Smooth muscle cell (in vitro differentiated cells): Measurements from ENCODE around the gene ARHGAP33. TPM values are rescaled to one million over a fixed set of nuclear protein-coding genes. Genes with fewer than 3 reads are reported as not detected.

ENCODE experiments used
- DNase-seq: peaks from one replicate; lab custom pipeline; 2025; ENCODE audit not compliant: unreplicated experiment; lab: John Stamatoyannopoulos, UW
- H2AFZ ChIP-seq: fragments of 200-600 bp; sonication (generic); 2 replicates; pipeline ENCODE4 v1.6.0; 2016; ENCODE audit warnings: antibody characterized with exemption, low read depth, mild to moderate bottlenecking
- H3F3A ChIP-seq: fragments of 200-600 bp; sonication (generic); 2 replicates; pipeline ENCODE4 v1.6.0; 2017; ENCODE audit warnings: antibody characterized with exemption, low read depth
- H3K27ac ChIP-seq: fragments of 200-600 bp; sonication (generic); 2 replicates; pipeline ENCODE4 v1.5.1; 2016; ENCODE audit warnings: low read depth, mild to moderate bottlenecking
- H3K27me3 ChIP-seq: fragments of 200-600 bp; sonication (generic); 2 replicates; pipeline ENCODE4 v1.6.1; 2016; ENCODE audit warnings: low read depth, mild to moderate bottlenecking
- H3K36me3 ChIP-seq: fragments of 200-600 bp; sonication (generic); 2 replicates; pipeline ENCODE4 v1.5.1; 2016; ENCODE audit warnings: low read depth
- H3K4me1 ChIP-seq: fragments of 200-600 bp; sonication (generic); 2 replicates; pipeline ENCODE4 v1.5.1; 2016; ENCODE audit warnings: low read depth
- H3K4me2 ChIP-seq: fragments of 200-600 bp; sonication (generic); 2 replicates; pipeline ENCODE4 v1.6.0; 2016; ENCODE audit warnings: mild to moderate bottlenecking
- H3K4me3 ChIP-seq: fragments of 200-600 bp; sonication (generic); 2 replicates; pipeline ENCODE4 v1.5.1; 2016; ENCODE audit warnings: mild to moderate bottlenecking
- H3K79me2 ChIP-seq: fragments of 200-600 bp; sonication (generic); 2 replicates; pipeline ENCODE4 v1.6.0; 2016; ENCODE audit warnings: low read depth, mild to moderate bottlenecking
- H3K9ac ChIP-seq: fragments of 200-600 bp; sonication (generic); 2 replicates; pipeline ENCODE4 v1.6.0; 2016; ENCODE audit warnings: low read depth
- H3K9me3 ChIP-seq: fragments of 200-600 bp; sonication (generic); replicated peaks from 2 replicates; pipeline ENCODE4 v1.5.1; 2016; ENCODE audit warnings: low read depth
- H4K20me1 ChIP-seq: fragments of 200-600 bp; sonication (generic); 2 replicates; pipeline ENCODE4 v1.6.0; 2016; ENCODE audit warnings: low read depth
- CTCF ChIP-seq: fragments of 200-600 bp; sonication (generic); IDR thresholded peaks from 2 replicates; pipeline ENCODE4 v1.5.1; 2017; ENCODE audit warnings: borderline replicate concordance, mild to moderate bottlenecking, antibody characterized with exemption; ENCODE audit not compliant: insufficient read depth, poor library complexity, severe bottlenecking
- WGBS: methylation state at CpG from one replicate; pipeline ENCODE4 v1.1.7; 2016; ENCODE audit warnings: low lambda C conversion rate; 5-methylcytosine and 5-hydroxymethylcytosine counted together
- polyA plus RNA-seq: library from polyadenylated mRNA; unstranded; fragments of >200 nt; fragmentation: Nextera tagmentation; extraction: Ambion mirVana; gene quantifications from 2 replicates; pipeline ENCODE4 v1.2.1, GENCODE V29; 2016
- total RNA-seq: library from RNA; depleted of rRNA; stranded (reverse); fragments of >200 nt; gene quantifications from 2 replicates; pipeline ENCODE4 v1.2.3, GENCODE V29; 2014

The ARHGAP33 gene
- total and polyA plus RNA-seq, 2 experiments from 2014 or later, result 5.3 to 5.7 TPM

DNA sequence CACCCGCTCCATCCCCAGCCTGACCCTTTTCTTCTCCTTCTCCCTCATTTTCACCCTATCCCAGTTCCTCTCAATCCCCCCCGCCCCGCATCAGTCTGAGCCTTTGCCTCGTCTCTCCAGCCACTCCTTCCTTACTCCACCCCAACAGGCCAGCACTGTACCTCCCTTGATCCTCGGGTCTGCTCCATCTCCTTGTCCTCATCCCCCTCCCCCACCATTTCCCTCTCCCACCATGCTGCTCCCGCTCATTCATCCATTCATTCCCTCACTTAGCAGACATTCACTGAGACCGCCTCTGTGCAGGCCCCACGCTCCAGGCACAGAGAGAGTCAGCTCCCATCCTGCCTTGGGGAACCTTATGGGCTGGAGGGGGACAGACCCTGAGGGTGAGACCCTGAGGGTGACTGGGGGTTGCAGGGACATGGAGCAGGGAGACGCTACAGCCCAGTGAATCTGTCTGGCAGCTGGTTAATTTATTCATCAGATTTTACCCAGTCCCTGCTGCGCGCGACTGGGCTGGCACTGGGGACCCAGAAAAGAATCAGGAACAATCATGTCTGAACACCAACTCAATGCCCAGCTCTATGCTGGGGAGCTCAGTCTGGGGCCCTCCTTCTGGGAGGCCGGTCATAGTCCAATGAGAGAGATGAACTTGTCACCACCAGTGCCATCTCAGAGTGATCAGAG, 881 bp downstream of the ARHGAP33 start:
- no peak for DNase-seq
- H2AFZ ChIP-seq, result no peak overlapping the region
- H3K36me3 ChIP-seq, result no peaks in the 10 kb centered on the region
- peak overlapping the region; percentile 83 for H3K4me3 ChIP-seq
- H3K4me1 ChIP-seq, result peaks cover 6% of the 10 kb centered on the region
- no peak overlapping the region for H3K9ac ChIP-seq
- no peaks in the 10 kb centered on the region for H4K20me1 ChIP-seq
- 55% methylated on average over 11 of the region's 13 CpGs for WGBS
- H3K27ac ChIP-seq, result no peak overlapping the region
- peak overlapping the region; percentile 90 for H3K4me2 ChIP-seq
- no peaks in the 10 kb centered on the region for H3K27me3 ChIP-seq
- no peak for TF ChIP-seq CTCF
- H3F3A ChIP-seq, result no peaks in the 10 kb centered on the region
- H3K9me3 ChIP-seq, result no peaks in the 10 kb centered on the region
- no peaks in the 10 kb centered on the region for H3K79me2 ChIP-seq

GRCh38 chr19:35777086-35777841, 1.9 kb downstream of the ARHGAP33 start:
- 45% methylated on average over 19 of the region's 19 CpGs for WGBS
- Histone ChIP-seq H3K9me3 (no peaks in the 10 kb centered on the region), H3F3A (no peaks in the 10 kb centered on the region), H2AFZ (no peak overlapping the region), H3K4me3 (no peak overlapping the region), H3K36me3 (no peaks in the 10 kb centered on the region), H3K9ac (no peak overlapping the region), H3K4me1 (peaks cover 6% of the 10 kb centered on the region), H3K27me3 (no peaks in the 10 kb centered on the region), H3K27ac (no peak overlapping the region), H3K79me2 (no peaks in the 10 kb centered on the region), H4K20me1 (no peaks in the 10 kb centered on the region), H3K4me2 (no peak overlapping the region)
- no peak for DNase-seq
- no peak for TF ChIP-seq CTCF

- Histone ChIP-seq H3K27ac (no peak overlapping the region), H3K9me3 (no peaks in the 10 kb centered on the region), H3K27me3 (no peaks in the 10 kb centered on the region), H3K36me3 (no peaks in the 10 kb centered on the region), H3F3A (no peaks in the 10 kb centered on the region), H3K4me1 (peaks cover 6% of the 10 kb centered on the region), H4K20me1 (no peaks in the 10 kb centered on the region), H3K4me3 (no peak overlapping the region), H3K79me2 (no peaks in the 10 kb centered on the region), H3K4me2 (no peak overlapping the region), H2AFZ (no peak overlapping the region), H3K9ac (no peak overlapping the region)
- 94% methylated on average over 7 of the region's 7 CpGs for WGBS
- no peak for DNase-seq
- no peak for TF ChIP-seq CTCF
Observed at GRCh38 chr19:35777961-35778360, 2.6 kb downstream of the ARHGAP33 start.
